Measurements from ENCODE around the gene VWA7.

GRCh38 chr6:31737315-31737990, 39.7 kb downstream of the VWA7 start:
- no peak for TF ChIP-seq SIN3A (IDR thresholded peaks at IDR 0.05; ENCODE audit: borderline replicate concordance, insufficient read depth, low read length)
- no peak for TF ChIP-seq POLR2AphosphoS5 (IDR thresholded peaks at IDR 0.05; ENCODE audit: low read depth, low read length)

Measured in PFSK-1 (cell line).